Measurements from ENCODE around the gene RHNO1. TPM values are rescaled to one million over a fixed set of nuclear protein-coding genes. Genes with fewer than 3 reads are reported as not detected.
A peak's percentile ranks its signal among the peaks of the same experiment; 100 is the strongest.

Gene RHNO1
- total RNA-seq, 1 donor from 2014 or later = 16.3 TPM

DNA sequence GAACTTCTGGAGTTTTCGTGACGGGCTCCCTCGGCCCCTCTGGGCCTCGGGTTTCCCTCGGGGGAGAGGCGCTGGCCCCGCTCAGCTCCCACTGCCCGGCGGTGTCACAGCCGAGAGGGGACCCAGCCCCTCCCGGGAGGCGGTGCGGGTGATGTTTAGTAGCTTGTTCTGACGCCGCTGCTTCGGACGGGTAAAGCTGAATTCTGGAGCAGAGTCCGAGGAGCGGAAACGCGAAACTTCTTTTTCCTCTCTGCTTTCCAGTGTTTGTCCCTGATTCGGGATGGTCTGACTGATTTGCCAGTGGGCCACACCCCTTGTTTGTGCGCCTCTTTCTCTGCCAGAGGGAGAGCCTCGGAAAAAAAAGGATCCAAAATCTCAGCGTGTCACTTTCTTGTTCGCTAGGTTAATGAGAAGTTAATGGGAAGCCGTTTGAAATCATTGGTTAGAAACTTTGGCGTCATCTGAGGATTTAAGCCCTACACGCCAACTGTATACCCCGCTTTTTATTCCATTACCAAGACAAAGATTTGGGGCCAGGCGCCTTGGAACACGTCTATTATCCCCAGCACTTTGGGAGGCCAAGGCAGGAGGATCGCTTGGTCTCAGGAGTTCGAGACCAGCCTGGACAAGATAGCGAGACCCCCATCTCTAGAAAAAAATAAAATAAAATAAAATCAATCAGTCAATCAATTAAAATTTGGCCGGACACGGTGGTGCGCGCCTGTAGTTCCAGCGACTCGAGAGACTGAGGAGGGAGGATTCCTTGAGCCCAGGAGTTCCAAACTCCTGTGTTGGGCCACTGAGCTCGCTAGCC is 14.4 kb downstream of the RHNO1 start:
- TF ChIP-seq CTCF (IDR thresholded peaks at IDR 0.05; ENCODE audit: insufficient read depth, low read length, severe bottlenecking) = no peak
- H3K36me3 ChIP-seq (ENCODE audit: control insufficient read depth, insufficient read depth, low read length) = no peaks in the 10 kb centered on the region
- DNase-seq (ENCODE audit: low read depth) = peak; percentile 33
- H3K27me3 ChIP-seq (ENCODE audit: control insufficient read depth, insufficient read depth, low read length) = no peaks in the 10 kb centered on the region
- no peak for FAIRE-seq
- H3K4me3 ChIP-seq (ENCODE audit: low read depth, low read length) = peak overlapping the region; percentile 99

DNA sequence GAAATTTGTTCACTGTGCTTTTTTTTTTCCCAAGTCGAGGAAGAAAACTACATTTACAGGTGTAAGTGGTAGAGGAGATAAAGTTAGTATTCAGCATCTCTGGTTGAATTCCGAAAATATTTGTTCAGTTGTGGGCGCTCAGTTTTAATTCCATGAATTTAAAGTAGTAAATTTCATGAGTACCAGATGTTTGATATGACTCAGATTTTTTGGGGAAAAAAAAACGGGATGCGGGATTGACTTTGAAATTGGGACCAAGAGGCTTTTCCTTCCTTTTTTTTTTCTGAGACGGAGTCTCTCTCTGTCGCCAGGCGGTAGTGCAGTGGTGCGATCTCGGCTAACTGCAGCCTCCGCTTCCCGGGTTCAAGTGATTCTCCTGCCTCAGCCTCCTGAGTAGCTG is 15.2 kb downstream of the RHNO1 start:
- DNase-seq (ENCODE audit: low read depth) (no peak), FAIRE-seq (no peak)
- no peak for TF ChIP-seq CTCF (IDR thresholded peaks at IDR 0.05; ENCODE audit: insufficient read depth, low read length, severe bottlenecking)
- H3K36me3 ChIP-seq (ENCODE audit: control insufficient read depth, insufficient read depth, low read length) = no peaks in the 10 kb centered on the region
- no peaks in the 10 kb centered on the region for H3K27me3 ChIP-seq (ENCODE audit: control insufficient read depth, insufficient read depth, low read length)
- H3K4me3 ChIP-seq (ENCODE audit: low read depth, low read length) = no peak overlapping the region

DNA sequence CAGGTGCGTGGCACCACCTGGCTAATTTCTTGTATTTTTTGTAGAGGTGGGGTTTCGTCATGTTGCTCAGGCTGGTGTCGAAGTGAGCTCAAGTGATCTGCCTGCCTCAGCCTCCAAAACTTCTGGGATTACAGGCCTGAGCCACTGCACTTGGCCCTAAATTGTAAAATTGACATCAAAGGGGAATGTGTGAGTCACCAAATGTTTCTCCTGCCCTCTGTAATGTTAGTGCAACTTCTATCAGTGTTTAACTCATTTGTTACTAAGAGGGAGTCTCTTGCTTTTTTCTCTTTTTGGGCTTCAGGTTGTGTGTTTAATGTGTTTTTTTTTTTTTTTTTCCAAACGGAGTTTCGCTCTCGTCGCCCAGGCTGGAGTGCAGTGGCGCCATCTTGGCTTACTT is 16.0 kb downstream of the RHNO1 start:
- Histone ChIP-seq H3K36me3 (ENCODE audit: control insufficient read depth, insufficient read depth, low read length) (no peaks in the 10 kb centered on the region), H3K27me3 (ENCODE audit: control insufficient read depth, insufficient read depth, low read length) (no peaks in the 10 kb centered on the region), H3K4me3 (ENCODE audit: low read depth, low read length) (no peak overlapping the region)
- peak; percentile 32 for DNase-seq (ENCODE audit: low read depth)
- no peak for FAIRE-seq
- TF ChIP-seq CTCF (IDR thresholded peaks at IDR 0.05; ENCODE audit: insufficient read depth, low read length, severe bottlenecking) = no peak

GRCh38 chr12:2895051-2895451 is 18.0 kb downstream of the RHNO1 start:
- DNase-seq (ENCODE audit: low read depth) (no peak), FAIRE-seq (no peak)
- Histone ChIP-seq H3K27me3 (ENCODE audit: control insufficient read depth, insufficient read depth, low read length) (no peaks in the 10 kb centered on the region), H3K36me3 (ENCODE audit: control insufficient read depth, insufficient read depth, low read length) (no peaks in the 10 kb centered on the region), H3K4me3 (ENCODE audit: low read depth, low read length) (no peak overlapping the region)
- TF ChIP-seq CTCF (IDR thresholded peaks at IDR 0.05; ENCODE audit: insufficient read depth, low read length, severe bottlenecking) = no peak

- TF ChIP-seq CTCF (IDR thresholded peaks at IDR 0.05; ENCODE audit: insufficient read depth, low read length, severe bottlenecking) = no peak
- no peaks in the 10 kb centered on the region for H3K36me3 ChIP-seq (ENCODE audit: control insufficient read depth, insufficient read depth, low read length)
- H3K27me3 ChIP-seq (ENCODE audit: control insufficient read depth, insufficient read depth, low read length) = no peaks in the 10 kb centered on the region
- FAIRE-seq (no peak), DNase-seq (ENCODE audit: low read depth) (peak; percentile 74)
- no peak overlapping the region for H3K4me3 ChIP-seq (ENCODE audit: low read depth, low read length)
These were observed 18.5 kb downstream of the RHNO1 start for GRCh38 chr12:2895511-2895910.

DNA sequence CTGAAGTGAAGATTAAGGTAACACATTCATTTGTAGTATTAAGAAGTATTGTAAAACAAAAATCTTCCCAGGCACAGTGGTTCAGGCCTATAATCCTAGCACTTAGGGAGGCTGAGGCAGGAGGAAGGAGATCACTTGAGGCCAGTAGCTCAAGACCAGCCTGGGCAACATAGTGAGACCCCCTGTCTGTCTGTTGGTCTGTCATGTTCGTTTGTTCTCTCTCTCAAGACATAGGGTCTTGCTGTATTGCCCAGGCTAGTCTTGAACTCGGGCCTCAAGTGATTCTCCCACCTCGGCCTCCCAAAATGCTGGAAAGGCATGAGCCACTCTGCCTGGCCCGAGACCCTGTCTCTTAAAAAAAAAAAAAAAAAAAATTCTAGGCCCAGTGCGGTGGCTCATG is 20.4 kb downstream of the RHNO1 start:
- Histone ChIP-seq H3K27me3 (ENCODE audit: control insufficient read depth, insufficient read depth, low read length) (no peaks in the 10 kb centered on the region), H3K4me3 (ENCODE audit: low read depth, low read length) (no peak overlapping the region), H3K36me3 (ENCODE audit: control insufficient read depth, insufficient read depth, low read length) (no peaks in the 10 kb centered on the region)
- DNase-seq (ENCODE audit: low read depth) (no peak), FAIRE-seq (no peak)
- no peak for TF ChIP-seq CTCF (IDR thresholded peaks at IDR 0.05; ENCODE audit: insufficient read depth, low read length, severe bottlenecking)
